Panc1 (cell line): ENCODE measurements around the gene MUC22. TPM values are rescaled to one million over a fixed set of nuclear protein-coding genes. Genes with fewer than 3 reads are reported as not detected.

Experiments used
- ATAC-seq: fragments of 200-7000 bp; cut with Tn5 transposase; 2 replicates; pipeline ENCODE4 v1.9.1; 2020; ENCODE audit warnings: mild to moderate bottlenecking, moderate library complexity
- BruUV-seq: library from RNA; stranded (reverse); fragments of 400-500 nt; replicated peaks from 2 replicates; lab custom pipeline; 2021; lab: Mats Ljungman, UMichigan
- CTCF ChIA-PET: fragments of 300-600 bp; sonication (Branson Sonifier 250); formaldehyde crosslinking; loops from one replicate; lab custom pipeline; 2022; ENCODE audit warnings: antibody characterized with exemption; lab: Charles Lee
- POLR2A ChIA-PET: fragments of 300-600 bp; sonication (Branson Sonifier 250); formaldehyde crosslinking; loops from one replicate; lab custom pipeline; 2022; ENCODE audit warnings: antibody characterized with exemption; lab: Charles Lee
- DNase-seq: peaks from one replicate; pipeline ENCODE4 v3.0.0-alpha.2; 2010; ENCODE audit warnings: low read depth, low spot score
- H3K27ac ChIP-seq: 2 replicates; pipeline ENCODE4 v1.5.1; 2011; ENCODE audit warnings: mild to moderate bottlenecking, low read length, inconsistent platforms
- H3K27me3 ChIP-seq: fragments of 200-500 bp; sonication (Bioruptor generic); 2 replicates; pipeline ENCODE4 v1.6.0; 2014; ENCODE audit warnings: low read length, inconsistent platforms; ENCODE audit not compliant: control insufficient read depth, insufficient read depth
- H3K36me3 ChIP-seq: fragments of 200-500 bp; sonication (Bioruptor generic); 2 replicates; pipeline ENCODE4 v1.5.1; 2014; ENCODE audit warnings: inconsistent platforms, mild to moderate bottlenecking, low read length, moderate library complexity; ENCODE audit not compliant: control insufficient read depth, insufficient read depth
- H3K4me1 ChIP-seq: 2 replicates; pipeline ENCODE4 v1.5.1; 2011; ENCODE audit warnings: inconsistent platforms, mild to moderate bottlenecking, low read length, moderate library complexity; ENCODE audit not compliant: control insufficient read depth, insufficient read depth
- H3K4me3 ChIP-seq, 2 experiments: 2 replicates each; pipeline ENCODE4 v1.5.1; 2011 to 2012; ENCODE audit warnings: low read depth in 2 of 2, low read length in 2 of 2, mild to moderate bottlenecking in 2 of 2, inconsistent platforms in 1 of 2, moderate library complexity in 1 of 2
- H3K9me3 ChIP-seq: fragments of 200-500 bp; sonication (Bioruptor generic); 2 replicates; pipeline ENCODE4 v1.5.1; 2014; ENCODE audit warnings: low read depth, mild to moderate bottlenecking, inconsistent platforms, low read length, moderate library complexity; ENCODE audit not compliant: control insufficient read depth, insufficient read depth
- CTCF ChIP-seq: fragments of 450-650 bp; IDR thresholded peaks from 2 replicates; pipeline ENCODE4 v1.5.1; 2017; ENCODE audit warnings: mild to moderate bottlenecking
- POLR2AphosphoS5 ChIP-seq: IDR thresholded peaks from 2 replicates; pipeline ENCODE4 v1.6.1; 2012; ENCODE audit warnings: mild to moderate bottlenecking, low read depth, low read length, moderate library complexity
- REST ChIP-seq, 2 experiments: IDR thresholded peaks; 2 replicates each; pipeline ENCODE4 v1.6.1; 2011 to 2012; ENCODE audit warnings: low read depth in 2 of 2, control low read depth in 1 of 2, low read length in 1 of 2, mild to moderate bottlenecking in 1 of 2, moderate library complexity in 1 of 2; ENCODE audit not compliant: insufficient read depth in 1 of 2
- SIN3A ChIP-seq: IDR thresholded peaks from 2 replicates; pipeline ENCODE4 v1.6.1; 2012; ENCODE audit warnings: low read depth, mild to moderate bottlenecking, low read length, moderate library complexity, borderline replicate concordance; ENCODE audit not compliant: insufficient read depth
- TCF7L2 ChIP-seq: IDR thresholded peaks from 2 replicates; pipeline ENCODE4 v1.6.1; 2011; ENCODE audit warnings: mild to moderate bottlenecking, low read depth, low read length, inconsistent platforms
- in situ Hi-C: cut with HindIII; loops from 2 replicates; pipeline ENCODE4 v1.10.0; 2016; ENCODE audit warnings: low sequenced_read_pairs, low pct_unique_long_range_greater_than_20kb
- intact Hi-C: fragments of 100-400 bp; cut with micrococcal nuclease; formaldehyde crosslinking; loops from one replicate; pipeline ENCODE4 v1.10.0; 2022; ENCODE audit not compliant: unreplicated experiment
- total RNA-seq: library from RNA; stranded (reverse); gene quantifications from one replicate; pipeline ENCODE4 v1.2.1, GENCODE V29; 2021; ENCODE audit not compliant: unreplicated experiment

Gene MUC22
- total RNA-seq, 1 experiment from 2014 or later: not detected

DNA sequence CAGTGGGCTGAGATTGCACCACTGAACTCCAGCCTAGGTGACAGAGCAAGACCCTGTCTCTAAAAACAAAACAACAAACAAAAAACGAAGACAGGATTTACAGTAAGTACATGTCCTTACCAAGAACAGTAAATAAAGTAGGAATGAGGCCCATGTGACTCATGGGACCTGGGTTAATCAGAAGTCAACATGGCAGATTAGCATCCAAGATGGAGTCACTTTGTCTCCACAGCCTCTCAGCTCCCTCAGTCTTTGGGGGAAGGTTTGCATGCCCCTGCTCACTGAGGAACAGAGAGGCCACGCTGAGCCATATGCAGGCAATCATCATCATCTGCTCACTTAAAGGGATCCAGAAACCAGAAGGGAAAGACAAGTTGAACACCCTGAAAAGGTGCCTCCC, 7.8 kb upstream of the MUC22 start:
- TF ChIP-seq SIN3A: no peak
- TF ChIP-seq TCF7L2: no peak
- TF ChIP-seq POLR2AphosphoS5: no peak
- no peak for TF ChIP-seq CTCF
- TF ChIP-seq REST (IDR thresholded peaks at IDR 0.05; ENCODE audit: insufficient read depth in 1 of 2, low read depth in 2 of 2, low read length in 1 of 2): no peak
- BruUV-seq: no TSS peak
- ATAC-seq (no peak), DNase-seq (no peak)
- intact Hi-C loops (no loop called here), in situ Hi-C loops (no loop called here)
- Histone ChIP-seq H3K4me1 (no peaks in the 10 kb centered on the region), H3K9me3 (no peaks in the 10 kb centered on the region), H3K27me3 (no peaks in the 10 kb centered on the region), H3K36me3 (no peaks in the 10 kb centered on the region), H3K27ac (no peak overlapping the region), H3K4me3 (no peak overlapping the region)
- ChIA-PET POLR2A (no interaction called here), CTCF (no interaction called here)

- CTCF ChIA-PET: interaction anchor here (0.7 kb wide), 1 partner anchor 40 kb away, joined by 3 read pairs; no protein-coding TSS in a partner anchor
- ATAC-seq: no peak
Measured at GRCh38 chr6:31004794-31005193, 5.5 kb upstream of the MUC22 start.

More at GRCh38 chr6:31004794-31005193, 5.5 kb upstream of the MUC22 start:
- in situ Hi-C loops: no loop called here
- Histone ChIP-seq H3K4me3 (no peak overlapping the region), H3K27me3 (no peaks in the 10 kb centered on the region), H3K36me3 (no peaks in the 10 kb centered on the region), H3K9me3 (no peaks in the 10 kb centered on the region), H3K4me1 (no peaks in the 10 kb centered on the region; the same call in 1 of the 2 replicates), H3K27ac (no peak overlapping the region)
- intact Hi-C loops: no loop called here
- POLR2A ChIA-PET: interaction anchor here (0.5 to 0.6 kb wide), 2 partner anchors 874 to 1136 kb away, joined by 4 to 8 read pairs; no protein-coding TSS in a partner anchor
- TF ChIP-seq TCF7L2 (no peak), CTCF (no peak)
- BruUV-seq: no TSS peak
- DNase-seq: no peak
